Lower leg skin (tissue), 3 donors: Measurements from ENCODE around the gene ARNT2.

ENCODE experiments used
- CTCF ChIP-seq, 3 donors: fragments of 450-650 bp; IDR thresholded peaks; one replicate each; pipeline ENCODE4 v1.5.1; 2016; ENCODE audit warnings: antibody characterized with exemption in 3 of 3, mild to moderate bottlenecking in 3 of 3, moderate library complexity in 2 of 3
- POLR2A ChIP-seq, 2 donors: fragments of 450-650 bp; IDR thresholded peaks; one replicate each; pipeline ENCODE4 v1.6.1; 2016 to 2017; ENCODE audit warnings: antibody characterized with exemption in 2 of 2, mild to moderate bottlenecking in 1 of 2, moderate library complexity in 1 of 2

DNA sequence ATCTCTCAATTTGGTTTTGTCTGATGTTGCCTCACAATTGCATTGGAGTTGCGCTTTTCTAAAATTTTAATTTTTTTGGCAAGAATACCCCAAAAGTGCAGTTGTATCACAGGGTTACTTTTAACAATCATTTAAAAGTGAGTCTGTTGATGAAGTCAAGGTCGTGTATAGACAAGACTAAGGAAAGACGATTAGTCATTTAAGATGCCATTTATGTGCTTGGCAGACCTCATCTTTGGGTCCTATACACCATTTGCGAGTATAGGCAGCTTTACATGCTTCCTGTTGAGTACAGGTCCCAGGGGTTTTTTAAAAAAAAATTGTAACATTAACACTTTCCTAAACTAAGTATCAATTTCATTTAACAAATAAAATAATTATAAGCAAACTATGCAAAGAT lies 12.5 kb downstream of the ARNT2 start:
- TF ChIP-seq POLR2A (IDR thresholded peaks at IDR 0.05) (no peak), CTCF (IDR thresholded peaks at IDR 0.05) (no peak)
